SU-DHL-6 (cell line): ENCODE measurements around the gene EEFSEC.

Experiments used
- H2AFZ ChIP-seq: fragments of 200-600 bp; sonication (generic); 2 replicates; pipeline ENCODE4 v1.6.1; 2014; ENCODE audit warnings: low read depth, mild to moderate bottlenecking, moderate library complexity, mixed read lengths, antibody characterized with exemption, low read length; ENCODE audit not compliant: severe bottlenecking
- H3F3A ChIP-seq: fragments of 200-600 bp; shearing (Covaris generic); 2 replicates; pipeline ENCODE4 v1.6.0; 2016; ENCODE audit warnings: antibody characterized with exemption, mild to moderate bottlenecking; ENCODE audit not compliant: insufficient read depth
- H3K27ac ChIP-seq: fragments of 200-600 bp; sonication (generic); 2 replicates; pipeline ENCODE4 v1.5.1; 2016; ENCODE audit warnings: low read depth, mild to moderate bottlenecking, low read length, moderate library complexity, mixed read lengths
- H3K27me3 ChIP-seq: fragments of 200-600 bp; sonication (generic), shearing (Covaris generic); 2 replicates; pipeline ENCODE4 v1.6.0; 2014; ENCODE audit warnings: mild to moderate bottlenecking, low read length
- H3K36me3 ChIP-seq: fragments of 200-600 bp; sonication (generic); 2 replicates; pipeline ENCODE4 v1.6.1; 2014; ENCODE audit warnings: mild to moderate bottlenecking, low read length, mixed read lengths
- H3K4me2 ChIP-seq: fragments of 300-600, 200-600 bp; shearing (Covaris generic), sonication (generic); 2 replicates; pipeline ENCODE4 v1.6.0; 2014; ENCODE audit warnings: low read length, low read depth, mild to moderate bottlenecking; ENCODE audit not compliant: poor library complexity, severe bottlenecking
- H3K4me3 ChIP-seq: fragments of 200-600 bp; sonication (generic); 2 replicates; pipeline ENCODE4 v1.5.1; 2014; ENCODE audit warnings: antibody characterized with exemption, low read length, mild to moderate bottlenecking, mixed read lengths; ENCODE audit not compliant: insufficient read depth, poor library complexity, severe bottlenecking
- H3K79me2 ChIP-seq: fragments of 200-600 bp; sonication (generic); 2 replicates; pipeline ENCODE4 v1.6.1; 2014; ENCODE audit warnings: mild to moderate bottlenecking, low read length, moderate library complexity; ENCODE audit not compliant: insufficient read depth
- H3K9ac ChIP-seq: fragments of 200-600 bp; sonication (generic); 2 replicates; pipeline ENCODE4 v1.7.0; 2014; ENCODE audit warnings: mild to moderate bottlenecking, low read length
- H3K9me2 ChIP-seq: fragments of 200-600 bp; sonication (generic); replicated peaks from 2 replicates; pipeline ENCODE4 v1.6.1; 2014; ENCODE audit warnings: low read length; ENCODE audit not compliant: insufficient read depth
- H3K9me3 ChIP-seq: fragments of 200-600 bp; sonication (generic); 2 replicates; pipeline ENCODE4 v1.6.1; 2014; ENCODE audit warnings: low read length, mixed read lengths; ENCODE audit not compliant: insufficient read depth
- H4K20me1 ChIP-seq: fragments of 200-600 bp; sonication (generic); 2 replicates; pipeline ENCODE4 v1.6.1; 2014; ENCODE audit warnings: low read depth, mild to moderate bottlenecking, antibody characterized with exemption, low read length, moderate library complexity, mixed read lengths
- EZH2phosphoT487 ChIP-seq: fragments of 200-600 bp; sonication (generic), shearing (Covaris generic); conservative IDR thresholded peaks from 2 replicates; pipeline ENCODE4 v1.6.1; 2018; ENCODE audit warnings: mild to moderate bottlenecking, antibody characterized with exemption, low read length, moderate library complexity, mixed read lengths
- TF ChIP-seq, protein P1 (sequence below): fragments of 200-600 bp; sonication (generic); IDR thresholded peaks from one replicate; pipeline ENCODE4 v1.5.1; 2017; ENCODE audit warnings: antibody characterized with exemption, mild to moderate bottlenecking, low read length, moderate library complexity; ENCODE audit not compliant: insufficient read depth, poor library complexity, severe bottlenecking

The EEFSEC gene

GRCh38 chr3:128455116-128455515 lies 301.8 kb downstream of the EEFSEC start:
- H3K36me3 ChIP-seq: no peaks in the 10 kb centered on the region
- no peak overlapping the region for H3K4me3 ChIP-seq
- no peak overlapping the region for H3K27ac ChIP-seq
- H3F3A ChIP-seq: no peaks in the 10 kb centered on the region
- no peak for TF ChIP-seq EZH2phosphoT487
- TF ChIP-seq, protein P1, sequence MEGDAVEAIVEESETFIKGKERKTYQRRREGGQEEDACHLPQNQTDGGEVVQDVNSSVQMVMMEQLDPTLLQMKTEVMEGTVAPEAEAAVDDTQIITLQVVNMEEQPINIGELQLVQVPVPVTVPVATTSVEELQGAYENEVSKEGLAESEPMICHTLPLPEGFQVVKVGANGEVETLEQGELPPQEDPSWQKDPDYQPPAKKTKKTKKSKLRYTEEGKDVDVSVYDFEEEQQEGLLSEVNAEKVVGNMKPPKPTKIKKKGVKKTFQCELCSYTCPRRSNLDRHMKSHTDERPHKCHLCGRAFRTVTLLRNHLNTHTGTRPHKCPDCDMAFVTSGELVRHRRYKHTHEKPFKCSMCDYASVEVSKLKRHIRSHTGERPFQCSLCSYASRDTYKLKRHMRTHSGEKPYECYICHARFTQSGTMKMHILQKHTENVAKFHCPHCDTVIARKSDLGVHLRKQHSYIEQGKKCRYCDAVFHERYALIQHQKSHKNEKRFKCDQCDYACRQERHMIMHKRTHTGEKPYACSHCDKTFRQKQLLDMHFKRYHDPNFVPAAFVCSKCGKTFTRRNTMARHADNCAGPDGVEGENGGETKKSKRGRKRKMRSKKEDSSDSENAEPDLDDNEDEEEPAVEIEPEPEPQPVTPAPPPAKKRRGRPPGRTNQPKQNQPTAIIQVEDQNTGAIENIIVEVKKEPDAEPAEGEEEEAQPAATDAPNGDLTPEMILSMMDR: no peak
- H2AFZ ChIP-seq: no peak overlapping the region
- H4K20me1 ChIP-seq: no peaks in the 10 kb centered on the region
- H3K27me3 ChIP-seq: no peaks in the 10 kb centered on the region
- no peak overlapping the region for H3K4me2 ChIP-seq
- H3K79me2 ChIP-seq: no peaks in the 10 kb centered on the region
- no peaks in the 10 kb centered on the region for H3K9me3 ChIP-seq
- no peaks in the 10 kb centered on the region for H3K9me2 ChIP-seq
- H3K9ac ChIP-seq: no peak overlapping the region

- TF ChIP-seq, protein P1: no peak
- no peak for TF ChIP-seq EZH2phosphoT487
- no peak overlapping the region for H3K9ac ChIP-seq
- H2AFZ ChIP-seq: no peak overlapping the region
- H3F3A ChIP-seq: no peaks in the 10 kb centered on the region
- H4K20me1 ChIP-seq: no peaks in the 10 kb centered on the region
- no peaks in the 10 kb centered on the region for H3K36me3 ChIP-seq
- no peaks in the 10 kb centered on the region for H3K79me2 ChIP-seq
- no peaks in the 10 kb centered on the region for H3K27me3 ChIP-seq
- no peak overlapping the region for H3K4me3 ChIP-seq
- H3K9me2 ChIP-seq: no peaks in the 10 kb centered on the region
- no peak overlapping the region for H3K27ac ChIP-seq
- no peaks in the 10 kb centered on the region for H3K9me3 ChIP-seq
- no peak overlapping the region for H3K4me2 ChIP-seq
These were observed 302.8 kb downstream of the EEFSEC start for GRCh38 chr3:128455786-128456748.

- TF ChIP-seq, protein P1: no peak
- TF ChIP-seq EZH2phosphoT487: no peak
- Histone ChIP-seq H3F3A (no peaks in the 10 kb centered on the region), H3K9me3 (no peaks in the 10 kb centered on the region), H3K9ac (no peak overlapping the region), H2AFZ (no peak overlapping the region), H3K4me2 (no peak overlapping the region), H3K9me2 (no peaks in the 10 kb centered on the region), H3K27me3 (no peaks in the 10 kb centered on the region), H3K4me3 (no peak overlapping the region), H3K27ac (no peak overlapping the region), H3K79me2 (no peaks in the 10 kb centered on the region), H3K36me3 (no peaks in the 10 kb centered on the region), H4K20me1 (no peaks in the 10 kb centered on the region)
These were observed 303.8 kb downstream of the EEFSEC start for GRCh38 chr3:128456776-128457715.
